BLaER1 (cell line): ENCODE data around the gene OR10A7.
"Not testable (repeated sequence)": the region's sequence is repeated elsewhere in the genome, so short reads cannot be mapped to it uniquely, and the experiment has no call there.

Experiments
- H3K27ac ChIP-seq: shearing (Covaris generic); formaldehyde crosslinking; 2 replicates; pipeline ENCODE4 v1.8.1; 2022
- H3K27me3 ChIP-seq: shearing (Covaris generic); formaldehyde crosslinking; 2 replicates; pipeline ENCODE4 v1.8.1; 2022
- H3K36me3 ChIP-seq: shearing (Covaris generic); formaldehyde crosslinking; 2 replicates; pipeline ENCODE4 v1.8.1; 2022
- H3K4me1 ChIP-seq: shearing (Covaris generic); formaldehyde crosslinking; 2 replicates; pipeline ENCODE4 v1.8.1; 2022
- H3K4me2 ChIP-seq: shearing (Covaris generic); formaldehyde crosslinking; 2 replicates; pipeline ENCODE4 v1.8.1; 2022
- H3K4me3 ChIP-seq: shearing (Covaris generic); formaldehyde crosslinking; 2 replicates; pipeline ENCODE4 v1.8.1; 2022
- H3K9ac ChIP-seq: shearing (Covaris generic); formaldehyde crosslinking; 2 replicates; pipeline ENCODE4 v1.8.1; 2022
- H3K9me3 ChIP-seq: shearing (Covaris generic); formaldehyde crosslinking; 2 replicates; pipeline ENCODE4 v1.8.1; 2022
- H4K20me1 ChIP-seq: shearing (Covaris generic); formaldehyde crosslinking; 2 replicates; pipeline ENCODE4 v1.8.1; 2022
- Cebpa-rat ChIP-seq: shearing (Covaris generic); IDR thresholded peaks from 2 replicates; pipeline ENCODE4 v1.8.1; 2022

OR10A7 gene, protein sequence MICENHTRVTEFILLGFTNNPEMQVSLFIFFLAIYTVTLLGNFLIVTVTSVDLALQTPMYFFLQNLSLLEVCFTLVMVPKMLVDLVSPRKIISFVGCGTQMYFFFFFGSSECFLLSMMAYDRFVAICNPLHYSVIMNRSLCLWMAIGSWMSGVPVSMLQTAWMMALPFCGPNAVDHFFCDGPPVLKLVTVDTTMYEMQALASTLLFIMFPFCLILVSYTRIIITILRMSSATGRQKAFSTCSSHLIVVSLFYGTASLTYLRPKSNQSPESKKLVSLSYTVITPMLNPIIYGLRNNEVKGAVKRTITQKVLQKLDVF

DNA sequence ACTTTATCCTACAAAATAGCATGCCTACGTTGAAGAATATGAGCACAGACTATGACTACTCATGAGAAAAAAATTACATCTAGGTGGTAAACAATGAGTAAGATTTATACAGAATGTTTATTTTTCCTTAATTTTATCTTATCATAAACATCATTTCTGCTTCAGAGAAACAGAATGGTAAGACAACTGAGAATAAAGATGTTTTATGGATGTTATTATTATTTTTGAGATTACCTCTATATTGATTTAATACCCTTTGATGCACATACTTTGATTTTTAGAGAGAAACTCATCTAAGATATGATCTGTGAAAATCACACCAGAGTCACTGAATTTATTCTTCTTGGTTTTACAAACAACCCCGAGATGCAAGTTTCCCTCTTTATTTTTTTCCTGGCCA, at the start of gene OR10A7:
Gene OR10A7, plus strand, starts transcription at position 301 of the 400 bp plus-strand sequence. Its CDS starts 0 bp downstream, at position 301.
- no peak for TF ChIP-seq Cebpa-rat
- no peaks in the 10 kb centered on the region for H3K36me3 ChIP-seq
- no peaks in the 10 kb centered on the region for H4K20me1 ChIP-seq
- H3K4me1 ChIP-seq = no peaks in the 10 kb centered on the region
- no peak within 1 kb of the TSS for H3K9ac ChIP-seq
- no peak within 1 kb of the TSS for H3K4me2 ChIP-seq
- H3K27me3 ChIP-seq = no peaks in the 10 kb centered on the region
- no peak within 1 kb of the TSS for H3K4me3 ChIP-seq
- no peaks in the 10 kb centered on the region for H3K9me3 ChIP-seq
- H3K27ac ChIP-seq = no peak within 1 kb of the TSS

GRCh38 chr12:55171445-55171844, 49.4 kb upstream of the OR10A7 start:
- Histone ChIP-seq H3K9ac (no peak overlapping the region), H3K27me3 (no peaks in the 10 kb centered on the region), H3K9me3 (0 out of 2 replicates have a peak, but pooled peaks cover 5% of the 10 kb centered on the region), H3K4me1 (no peaks in the 10 kb centered on the region), H3K27ac (no peak overlapping the region), H3K4me3 (no peak overlapping the region), H3K36me3 (no peaks in the 10 kb centered on the region), H3K4me2 (no peak overlapping the region), H4K20me1 (no peaks in the 10 kb centered on the region)
- TF ChIP-seq Cebpa-rat = no peak

- H3K4me1 ChIP-seq, H3K4me3 ChIP-seq, H3K27me3 ChIP-seq, H3K27ac ChIP-seq, H3K9me3 ChIP-seq, H3K36me3 ChIP-seq, H3K4me2 ChIP-seq, H3K9ac ChIP-seq, H4K20me1 ChIP-seq: not testable (repeated sequence)
These were observed 49.0 kb upstream of the OR10A7 start for GRCh38 chr12:55171846-55172245.

DNA sequence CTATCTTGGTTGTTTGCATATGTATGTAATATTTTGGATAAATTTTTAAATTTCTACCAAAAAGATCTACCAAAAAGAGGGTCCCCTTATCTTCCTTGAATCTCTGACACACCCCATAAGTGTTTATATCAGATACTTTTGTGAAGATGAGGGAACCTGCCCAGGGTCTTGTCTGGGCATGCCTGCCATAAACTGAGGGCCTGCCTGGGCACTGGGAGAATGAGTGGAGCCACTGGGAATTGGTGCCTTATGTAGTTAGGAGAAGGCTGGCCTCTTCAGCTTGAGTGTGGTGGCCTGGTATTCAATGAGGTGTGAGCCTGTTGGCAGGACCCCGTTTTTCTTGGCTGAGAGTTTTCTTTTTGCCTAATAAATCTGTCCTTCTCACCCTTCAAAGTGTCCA, 48.1 kb upstream of the OR10A7 start:
- no peak overlapping the region for H3K27ac ChIP-seq
- no peak overlapping the region for H3K4me3 ChIP-seq
- H3K36me3 ChIP-seq = no peaks in the 10 kb centered on the region
- no peak overlapping the region for H3K4me2 ChIP-seq
- no peak for TF ChIP-seq Cebpa-rat
- no peaks in the 10 kb centered on the region for H3K27me3 ChIP-seq
- H3K9me3 ChIP-seq = 0 out of 2 replicates have a peak, but pooled peaks cover 5% of the 10 kb centered on the region
- H4K20me1 ChIP-seq = no peaks in the 10 kb centered on the region
- H3K9ac ChIP-seq = no peak overlapping the region
- no peaks in the 10 kb centered on the region for H3K4me1 ChIP-seq

GRCh38 chr12:55173456-55173855, 47.4 kb upstream of the OR10A7 start:
- Histone ChIP-seq H3K9me3 (0 out of 2 replicates have a peak, but pooled peaks cover 5% of the 10 kb centered on the region), H3K36me3 (no peaks in the 10 kb centered on the region), H3K27ac (no peak overlapping the region), H4K20me1 (no peaks in the 10 kb centered on the region), H3K9ac (no peak overlapping the region), H3K4me3 (no peak overlapping the region), H3K27me3 (no peaks in the 10 kb centered on the region), H3K4me2 (no peak overlapping the region), H3K4me1 (no peaks in the 10 kb centered on the region)
- TF ChIP-seq Cebpa-rat = no peak

DNA sequence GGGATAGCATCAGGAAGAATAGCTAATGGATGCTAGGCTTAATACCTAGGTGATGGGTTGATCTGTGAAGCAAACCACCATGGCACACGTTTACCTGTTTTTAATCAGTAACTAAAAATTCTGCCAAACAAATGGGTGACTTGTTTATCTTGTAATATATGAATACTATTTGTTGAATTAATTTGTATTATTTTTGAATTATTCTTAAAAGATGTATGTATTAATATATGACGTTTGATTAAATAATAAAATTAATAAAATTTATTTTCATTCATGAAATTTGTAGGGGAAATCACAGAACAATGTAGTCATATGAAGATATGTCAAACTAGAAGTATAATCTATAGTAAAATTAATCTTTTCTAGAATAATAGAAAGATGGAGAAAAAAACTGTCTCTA, 32.3 kb upstream of the OR10A7 start:
- TF ChIP-seq Cebpa-rat = no peak
- no peaks in the 10 kb centered on the region for H3K27me3 ChIP-seq

DNA sequence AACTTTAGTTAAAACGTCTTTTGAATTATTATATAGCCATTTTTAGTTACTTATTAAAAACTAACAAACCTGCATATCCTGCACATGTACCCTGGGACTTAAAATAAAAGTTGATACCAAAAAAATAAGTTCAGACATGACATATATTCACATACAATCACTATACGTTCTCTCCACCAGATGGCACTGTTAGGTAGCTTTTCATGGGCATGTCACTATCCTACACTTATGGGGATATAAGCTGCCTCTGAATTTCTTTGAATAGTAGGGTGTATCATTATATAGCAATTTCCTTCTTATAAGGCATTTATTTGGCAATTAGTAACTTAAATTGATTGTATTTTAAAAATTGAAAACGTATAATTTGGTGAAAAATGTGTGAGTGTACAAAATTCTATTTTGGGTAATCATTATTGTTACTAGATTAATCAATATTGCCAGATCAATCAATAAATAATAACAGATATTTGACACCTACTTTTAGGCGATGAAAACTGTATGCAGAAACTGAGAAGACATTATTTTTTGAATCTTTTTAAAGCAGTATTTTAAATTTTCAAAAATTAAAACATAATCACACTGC, 31.8 kb upstream of the OR10A7 start:
- no peaks in the 10 kb centered on the region for H3K36me3 ChIP-seq

More for the DNA sequence above, 32.3 kb upstream of the OR10A7 start:
- Histone ChIP-seq H3K9me3 (peaks cover 4% of the 10 kb centered on the region; the same call in 1 of the 2 replicates), H3K9ac (no peak overlapping the region), H3K4me2 (no peak overlapping the region), H3K4me1 (no peaks in the 10 kb centered on the region), H4K20me1 (no peaks in the 10 kb centered on the region), H3K27ac (no peak overlapping the region), H3K36me3 (no peaks in the 10 kb centered on the region), H3K4me3 (no peak overlapping the region)

GRCh38 chr12:55194382-55194781, 26.4 kb upstream of the OR10A7 start:
- no peaks in the 10 kb centered on the region for H4K20me1 ChIP-seq
- H3K36me3 ChIP-seq = no peaks in the 10 kb centered on the region
- no peak overlapping the region for H3K4me2 ChIP-seq
- no peak for TF ChIP-seq Cebpa-rat
- no peaks in the 10 kb centered on the region for H3K27me3 ChIP-seq
- no peak overlapping the region for H3K9ac ChIP-seq
- no peak overlapping the region for H3K27ac ChIP-seq
- H3K4me3 ChIP-seq = no peak overlapping the region
- no peaks in the 10 kb centered on the region for H3K4me1 ChIP-seq
- H3K9me3 ChIP-seq = peaks cover 10% of the 10 kb centered on the region

More for the DNA sequence above, 31.8 kb upstream of the OR10A7 start:
- Histone ChIP-seq H3K27me3 (no peaks in the 10 kb centered on the region), H3K27ac (no peak overlapping the region), H3K4me2 (no peak overlapping the region), H4K20me1 (no peaks in the 10 kb centered on the region), H3K4me1 (no peaks in the 10 kb centered on the region), H3K9me3 (peaks cover 4% of the 10 kb centered on the region; the same call in 1 of the 2 replicates), H3K9ac (no peak overlapping the region), H3K4me3 (no peak overlapping the region)
- no peak for TF ChIP-seq Cebpa-rat

- no peaks in the 10 kb centered on the region for H3K27me3 ChIP-seq
- H4K20me1 ChIP-seq = no peaks in the 10 kb centered on the region
- H3K27ac ChIP-seq = no peak overlapping the region
- no peaks in the 10 kb centered on the region for H3K9me3 ChIP-seq
- no peaks in the 10 kb centered on the region for H3K36me3 ChIP-seq
- H3K4me3 ChIP-seq = no peak overlapping the region
- no peak overlapping the region for H3K4me2 ChIP-seq
- H3K4me1 ChIP-seq = no peaks in the 10 kb centered on the region
- H3K9ac ChIP-seq = no peak overlapping the region
- no peak for TF ChIP-seq Cebpa-rat
These were observed 5.7 kb downstream of the OR10A7 start for GRCh38 chr12:55226523-55226922.

GRCh38 chr12:55227643-55228042, 6.8 kb downstream of the OR10A7 start:
- H3K27ac ChIP-seq = no peak overlapping the region

More at GRCh38 chr12:55227643-55228042, 6.8 kb downstream of the OR10A7 start:
- Histone ChIP-seq H4K20me1 (no peaks in the 10 kb centered on the region), H3K9ac (no peak overlapping the region), H3K36me3 (no peaks in the 10 kb centered on the region), H3K4me3 (no peak overlapping the region), H3K27me3 (no peaks in the 10 kb centered on the region), H3K4me1 (no peaks in the 10 kb centered on the region), H3K9me3 (no peaks in the 10 kb centered on the region), H3K4me2 (no peak overlapping the region)
- no peak for TF ChIP-seq Cebpa-rat
